ENCODE measurements around the gene ARMC3. TPM values are rescaled to one million over a fixed set of nuclear protein-coding genes. Genes with fewer than 3 reads are reported as not detected.
"Not testable (repeated sequence)": the region's sequence is repeated elsewhere in the genome, so short reads cannot be mapped to it uniquely, and the experiment has no call there.

Gene ARMC3
- total RNA-seq, 2 experiments from 2014 or later = not detected

- ATAC-seq (no peak), DNase-seq (no peak)
- H3K36me3 Mint-ChIP-seq (ENCODE audit: low read depth) = peaks cover 4% of the 10 kb centered on the region
- H3K4me3 Mint-ChIP-seq = no peak overlapping the region
- H3K9me3 Mint-ChIP-seq (ENCODE audit: insufficient read depth) = peaks cover 22% of the 10 kb centered on the region
- no peaks in the 10 kb centered on the region for H3K27me3 Mint-ChIP-seq (ENCODE audit: low read depth)
- ChIA-PET POLR2A (no interaction called here), CTCF (no interaction called here)
- no peak overlapping the region for H3K27ac Mint-ChIP-seq
- H3K4me1 Mint-ChIP-seq (ENCODE audit: low read depth) = no peaks in the 10 kb centered on the region
These were observed 19.0 kb upstream of the ARMC3 start for GRCh38 chr10:22908837-22909236.

DNA sequence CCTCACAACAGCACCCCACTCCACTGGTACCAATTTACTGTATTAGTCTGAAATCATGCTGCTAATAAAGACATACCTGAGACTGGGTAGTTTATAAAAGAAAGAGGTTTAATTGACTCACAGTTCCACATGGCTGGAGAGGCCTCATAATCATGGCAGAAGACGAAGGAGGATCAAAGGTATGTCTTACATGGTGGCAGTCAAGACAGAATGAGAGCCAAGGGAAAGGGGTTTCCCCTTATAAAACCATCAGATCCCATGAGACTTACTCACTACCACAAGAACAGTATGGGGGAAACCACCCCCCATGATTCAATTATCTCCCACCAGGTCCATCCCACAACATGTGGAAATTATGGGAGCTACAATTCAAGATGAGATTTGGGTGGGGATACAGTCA, 18.2 kb upstream of the ARMC3 start:
- not testable (repeated sequence) for H3K27me3 Mint-ChIP-seq (ENCODE audit: low read depth); ATAC-seq; H3K4me3 Mint-ChIP-seq

GRCh38 chr10:22911067-22911466, 16.8 kb upstream of the ARMC3 start:
- peaks cover 4% of the 10 kb centered on the region for H3K36me3 Mint-ChIP-seq (ENCODE audit: low read depth)
- no peaks in the 10 kb centered on the region for H3K27me3 Mint-ChIP-seq (ENCODE audit: low read depth)

More for the DNA sequence above, 18.2 kb upstream of the ARMC3 start:
- DNase-seq; H3K36me3 Mint-ChIP-seq (ENCODE audit: low read depth); CTCF ChIA-PET; H3K27ac Mint-ChIP-seq; H3K4me1 Mint-ChIP-seq (ENCODE audit: low read depth): not testable (repeated sequence)
- POLR2A ChIA-PET = interaction anchor here (0.5 kb wide), 1 partner anchor 274 kb away, joined by 3 read pairs; no protein-coding TSS in a partner anchor
- peaks cover 22% of the 10 kb centered on the region for H3K9me3 Mint-ChIP-seq (ENCODE audit: insufficient read depth)

DNA sequence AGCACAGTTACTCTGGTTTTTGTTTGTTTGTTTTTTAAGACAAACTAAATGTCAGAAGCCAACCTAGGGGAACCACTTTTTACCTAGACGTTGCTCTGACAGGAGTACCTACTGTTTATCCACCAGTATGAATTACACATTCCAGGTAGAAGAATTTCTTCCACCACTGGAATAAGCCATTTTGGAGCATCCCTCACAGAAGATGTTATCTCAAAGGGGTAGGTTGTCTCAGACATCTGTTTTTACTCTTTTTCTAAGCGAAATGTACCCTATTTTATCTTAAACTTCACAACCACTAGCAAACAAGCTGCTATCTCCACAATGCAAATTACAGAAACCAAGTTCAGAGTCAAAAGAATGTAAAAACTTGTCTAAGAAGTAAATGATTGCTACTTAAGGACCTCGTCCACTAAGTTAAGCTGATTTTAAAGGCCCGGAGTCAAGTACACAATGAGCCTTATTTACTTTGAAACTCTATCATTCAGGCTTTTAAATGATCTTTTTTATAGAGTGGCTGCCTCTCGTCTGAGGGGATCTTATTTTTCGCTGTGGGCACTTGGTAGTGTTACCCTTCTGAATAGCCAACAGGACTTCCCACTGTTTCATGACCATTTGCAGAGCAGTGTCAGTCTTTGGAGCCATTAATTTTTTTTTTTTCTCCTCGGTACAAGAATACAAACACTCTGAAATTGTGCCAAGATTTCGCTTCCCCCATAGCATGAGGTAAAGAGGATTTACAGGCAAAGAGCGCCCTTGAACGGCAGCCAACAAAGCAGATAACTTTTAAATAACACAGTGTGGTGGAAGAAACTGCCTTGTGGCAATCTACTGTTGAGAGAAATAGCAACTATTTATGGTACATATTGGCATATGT, 15.7 kb upstream of the ARMC3 start:
- no peak for ATAC-seq
- H3K27ac Mint-ChIP-seq = no peak overlapping the region
- ChIA-PET POLR2A (no interaction called here), CTCF (no interaction called here)
- H3K4me1 Mint-ChIP-seq (ENCODE audit: low read depth) = no peaks in the 10 kb centered on the region
- peaks cover 22% of the 10 kb centered on the region for H3K9me3 Mint-ChIP-seq (ENCODE audit: insufficient read depth)
- no peak for DNase-seq
- H3K36me3 Mint-ChIP-seq (ENCODE audit: low read depth) = peaks cover 4% of the 10 kb centered on the region
- no peaks in the 10 kb centered on the region for H3K27me3 Mint-ChIP-seq (ENCODE audit: low read depth)
- no peak overlapping the region for H3K4me3 Mint-ChIP-seq

More at GRCh38 chr10:22911067-22911466, 16.8 kb upstream of the ARMC3 start:
- no peak for ATAC-seq
- Mint-ChIP-seq H3K9me3 (ENCODE audit: insufficient read depth) (peaks cover 22% of the 10 kb centered on the region), H3K4me1 (ENCODE audit: low read depth) (no peaks in the 10 kb centered on the region), H3K27ac (no peak overlapping the region), H3K4me3 (no peak overlapping the region)
- no peak for DNase-seq
- ChIA-PET CTCF (no interaction called here), POLR2A (no interaction called here)

DNA sequence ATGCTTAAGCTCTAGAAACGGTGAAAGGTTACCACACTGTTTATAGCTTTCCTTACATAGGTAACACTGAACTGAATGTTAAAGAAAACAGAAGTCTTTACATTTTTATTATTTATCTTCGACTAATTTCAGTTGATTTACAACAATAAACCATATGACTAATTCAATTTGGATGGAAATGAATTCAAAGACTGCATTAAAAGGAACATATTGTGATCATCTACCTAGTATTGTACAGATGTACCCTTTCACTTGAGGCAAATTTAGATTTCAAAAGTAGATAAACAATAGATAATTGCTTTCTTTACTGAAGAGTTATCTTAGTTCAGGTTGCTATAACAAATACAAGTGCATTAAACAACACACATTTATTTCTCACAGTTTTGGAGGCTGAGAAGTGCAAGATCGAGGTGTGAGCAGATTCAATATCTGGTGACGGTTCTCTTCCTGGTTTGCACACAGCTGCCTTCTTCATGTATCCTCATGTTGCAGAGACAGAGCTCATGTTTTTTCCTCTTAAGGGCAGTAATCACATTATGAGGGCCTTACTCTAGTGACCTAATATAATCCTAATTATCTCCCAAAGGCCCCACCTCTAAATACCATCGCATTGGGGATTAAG, 15.0 kb upstream of the ARMC3 start:
- H3K4me1 Mint-ChIP-seq (ENCODE audit: low read depth) = no peaks in the 10 kb centered on the region
- POLR2A ChIA-PET = no interaction called here
- DNase-seq = no peak
- ATAC-seq = no peak
- no peak overlapping the region for H3K27ac Mint-ChIP-seq
- CTCF ChIA-PET = no interaction called here
- peaks cover 4% of the 10 kb centered on the region for H3K36me3 Mint-ChIP-seq (ENCODE audit: low read depth)
- H3K9me3 Mint-ChIP-seq (ENCODE audit: insufficient read depth) = peaks cover 22% of the 10 kb centered on the region
- no peaks in the 10 kb centered on the region for H3K27me3 Mint-ChIP-seq (ENCODE audit: low read depth)
- H3K4me3 Mint-ChIP-seq = no peak overlapping the region

DNA sequence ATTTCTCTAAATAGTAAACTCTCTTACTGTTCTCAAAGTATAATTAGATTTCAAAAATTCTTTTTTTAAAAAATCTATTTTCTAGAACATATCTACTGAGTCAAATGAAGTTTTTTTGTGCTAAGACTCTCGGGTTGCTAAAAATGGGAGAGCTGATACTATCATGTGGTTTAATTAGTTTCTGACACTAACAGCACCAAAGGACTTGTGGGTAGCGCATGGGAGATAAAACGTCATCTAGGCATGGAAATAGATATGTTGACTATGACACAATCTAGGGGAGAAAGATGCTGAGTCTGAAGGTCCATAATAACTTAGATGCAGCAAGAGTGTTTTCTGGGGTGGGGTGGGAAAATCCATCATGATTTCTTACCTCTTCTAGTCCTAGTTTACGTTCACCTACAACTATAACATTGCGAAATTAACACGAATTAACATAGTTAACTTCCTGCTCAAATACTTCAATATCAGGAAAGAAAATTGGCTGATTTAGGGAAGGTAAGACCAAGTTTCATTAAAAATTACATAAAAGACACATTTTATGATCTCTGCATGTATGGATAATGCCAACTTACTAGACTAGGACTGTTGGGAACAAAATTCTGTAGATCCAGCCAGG, 14.3 kb upstream of the ARMC3 start:
- DNase-seq (no peak), ATAC-seq (no peak)
- Mint-ChIP-seq H3K27me3 (ENCODE audit: low read depth) (no peaks in the 10 kb centered on the region), H3K27ac (no peak overlapping the region), H3K4me3 (no peak overlapping the region), H3K36me3 (ENCODE audit: low read depth) (peaks cover 4% of the 10 kb centered on the region), H3K4me1 (ENCODE audit: low read depth) (no peaks in the 10 kb centered on the region), H3K9me3 (ENCODE audit: insufficient read depth) (peaks cover 22% of the 10 kb centered on the region)
- ChIA-PET POLR2A (no interaction called here), CTCF (no interaction called here)

- ATAC-seq (no peak), DNase-seq (no peak)
- no peak overlapping the region for H3K4me3 Mint-ChIP-seq
- H3K27ac Mint-ChIP-seq = no peak overlapping the region
- peaks cover 8% of the 10 kb centered on the region for H3K9me3 Mint-ChIP-seq (ENCODE audit: insufficient read depth)
- no peaks in the 10 kb centered on the region for H3K27me3 Mint-ChIP-seq (ENCODE audit: low read depth)
- ChIA-PET POLR2A (no interaction called here), CTCF (no interaction called here)
- H3K4me1 Mint-ChIP-seq (ENCODE audit: low read depth) = no peaks in the 10 kb centered on the region
- H3K36me3 Mint-ChIP-seq (ENCODE audit: low read depth) = no peaks in the 10 kb centered on the region
These were observed 12.5 kb upstream of the ARMC3 start for GRCh38 chr10:22915314-22915713.

GRCh38 chr10:22925088-22925487, 2.8 kb upstream of the ARMC3 start:
- Mint-ChIP-seq H3K4me3 (no peak overlapping the region), H3K4me1 (ENCODE audit: low read depth) (no peaks in the 10 kb centered on the region), H3K36me3 (ENCODE audit: low read depth) (no peaks in the 10 kb centered on the region), H3K27me3 (ENCODE audit: low read depth) (peaks cover 4% of the 10 kb centered on the region), H3K27ac (no peak overlapping the region), H3K9me3 (ENCODE audit: insufficient read depth) (no peaks in the 10 kb centered on the region)
- ChIA-PET CTCF (no interaction called here), POLR2A (no interaction called here)
- DNase-seq (no peak), ATAC-seq (no peak)

- ATAC-seq (no peak), DNase-seq (no peak)
- CTCF ChIA-PET = no interaction called here
- Mint-ChIP-seq H3K9me3 (ENCODE audit: insufficient read depth) (no peaks in the 10 kb centered on the region), H3K36me3 (ENCODE audit: low read depth) (no peaks in the 10 kb centered on the region), H3K27me3 (ENCODE audit: low read depth) (peaks cover 4% of the 10 kb centered on the region), H3K4me1 (ENCODE audit: low read depth) (no peaks in the 10 kb centered on the region), H3K27ac (no peak overlapping the region), H3K4me3 (no peak overlapping the region)
- POLR2A ChIA-PET = no interaction called here
These were observed 687 bp upstream of the ARMC3 start for GRCh38 chr10:22927166-22927565.

DNA sequence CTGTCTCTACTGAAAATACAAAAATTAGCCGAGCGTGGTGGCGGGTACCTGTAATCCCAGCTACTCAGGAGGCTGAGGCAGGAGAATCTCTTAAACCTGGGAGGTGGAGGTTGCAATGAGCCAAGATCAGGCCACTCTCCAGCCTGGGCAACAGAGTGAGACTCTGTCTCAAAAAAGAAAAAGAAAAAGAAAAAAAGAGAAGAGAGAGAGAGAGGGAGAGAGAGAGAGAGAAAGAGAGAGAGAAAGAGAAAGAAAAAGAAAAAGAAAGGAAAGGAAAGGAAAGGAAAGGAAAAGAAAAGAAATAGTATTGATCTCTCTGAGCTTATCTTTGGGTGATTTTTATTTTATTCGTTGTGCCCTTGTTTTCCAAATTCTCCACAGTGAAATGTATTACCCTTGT, 1.2 kb downstream of the ARMC3 start:
- H3K36me3 Mint-ChIP-seq (ENCODE audit: low read depth); H3K9me3 Mint-ChIP-seq (ENCODE audit: insufficient read depth); H3K27ac Mint-ChIP-seq; CTCF ChIA-PET; H3K4me1 Mint-ChIP-seq (ENCODE audit: low read depth); POLR2A ChIA-PET; H3K27me3 Mint-ChIP-seq (ENCODE audit: low read depth); H3K4me3 Mint-ChIP-seq; DNase-seq; ATAC-seq: not testable (repeated sequence)

GRCh38 chr10:22931948-22932347, 4.1 kb downstream of the ARMC3 start:
- Mint-ChIP-seq H3K27me3 (ENCODE audit: low read depth) (peaks cover 2% of the 10 kb centered on the region), H3K4me3 (no peak overlapping the region), H3K36me3 (ENCODE audit: low read depth) (no peaks in the 10 kb centered on the region), H3K4me1 (ENCODE audit: low read depth) (no peaks in the 10 kb centered on the region), H3K9me3 (ENCODE audit: insufficient read depth) (no peaks in the 10 kb centered on the region), H3K27ac (no peak overlapping the region)
- ATAC-seq (no peak), DNase-seq (no peak)
- ChIA-PET POLR2A (no interaction called here), CTCF (no interaction called here)

DNA sequence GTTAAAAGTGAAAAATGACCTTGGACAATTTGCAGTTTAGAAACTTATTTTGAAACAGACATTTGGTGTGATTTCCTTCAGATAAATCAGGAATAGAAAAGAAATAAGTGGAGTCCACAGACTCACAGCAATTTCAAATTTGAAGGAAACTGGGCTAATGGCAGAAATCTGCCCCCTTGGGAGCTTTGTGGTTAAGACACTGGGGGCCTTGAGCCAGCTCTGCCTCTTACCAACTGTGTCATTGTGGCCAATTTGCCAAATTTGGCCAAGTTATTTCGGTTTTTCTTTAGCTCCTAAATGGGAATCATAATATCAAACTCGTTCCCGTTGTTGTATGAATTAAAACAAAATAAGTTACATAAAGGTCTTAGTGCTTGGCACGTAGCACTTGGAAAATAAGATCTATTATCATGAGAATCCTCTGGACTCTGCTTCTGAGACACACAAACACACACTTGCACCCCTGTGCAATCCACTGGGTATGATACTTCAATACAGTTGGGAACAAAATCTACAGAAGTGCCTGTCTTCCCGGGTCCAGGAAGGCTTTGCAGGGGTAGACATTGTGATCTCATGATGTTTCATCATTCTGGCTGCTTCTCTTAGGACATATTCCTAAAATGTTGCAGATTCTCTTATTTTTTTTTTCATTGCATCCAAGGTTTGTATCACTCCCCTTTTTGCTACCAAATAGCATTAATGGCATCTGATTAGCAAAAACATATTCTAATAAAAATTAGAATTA, 4.9 kb downstream of the ARMC3 start:
- H3K9me3 Mint-ChIP-seq (ENCODE audit: insufficient read depth) = no peaks in the 10 kb centered on the region
- CTCF ChIA-PET = no interaction called here
- H3K27ac Mint-ChIP-seq = no peak overlapping the region
- ATAC-seq (no peak), DNase-seq (no peak)
- no peaks in the 10 kb centered on the region for H3K36me3 Mint-ChIP-seq (ENCODE audit: low read depth)
- peaks cover 2% of the 10 kb centered on the region for H3K27me3 Mint-ChIP-seq (ENCODE audit: low read depth)
- POLR2A ChIA-PET = no interaction called here
- no peaks in the 10 kb centered on the region for H3K4me1 Mint-ChIP-seq (ENCODE audit: low read depth)
- no peak overlapping the region for H3K4me3 Mint-ChIP-seq
